Stimulated activated CD8-positive, alpha-beta memory T cell treated with anti-CD3 and anti-CD28 coated beads, Interleukin-7, amount 100 ng/mL, for 48 hours (primary cell): ENCODE measurements around the gene ELMO1.
A peak's percentile ranks its signal among the peaks of the same experiment; 100 is the strongest.

ENCODE experiments used
- DNase-seq, 2 donors: peaks; one replicate each; pipeline ENCODE4 v3.0.0-alpha.2; 2020; ENCODE audit warnings: low read depth in 1 of 2; ENCODE audit errors: extremely low read depth in 1 of 2

Gene ELMO1

GRCh38 chr7:37109016-37109683 is 339.5 kb downstream of the ELMO1 start:
- no peak for DNase-seq

DNA sequence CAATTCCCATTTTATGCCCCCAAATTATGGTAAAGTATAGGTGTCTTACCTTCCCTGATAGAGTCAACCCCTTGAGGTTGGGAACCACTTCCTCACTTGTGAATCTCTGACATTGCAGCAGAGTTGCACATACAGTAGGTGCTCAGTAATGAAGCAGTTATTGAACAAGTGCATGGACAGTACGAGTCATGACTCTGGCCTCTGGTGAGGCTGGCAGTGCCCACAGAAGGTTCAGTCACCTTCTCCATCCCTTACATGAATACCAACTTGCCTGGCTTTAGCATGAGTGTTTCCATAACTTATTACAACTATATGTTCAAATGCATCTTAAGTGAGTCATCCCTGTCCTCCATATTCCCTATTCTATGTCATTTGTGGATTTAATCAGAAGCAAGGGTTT is 340.0 kb downstream of the ELMO1 start:
- DNase-seq = peak in 1 of 2 donors; percentile 2

- no peak for DNase-seq
These were observed 341.5 kb downstream of the ELMO1 start for GRCh38 chr7:37107047-37107750.

- DNase-seq = no peak
These were observed 342.9 kb downstream of the ELMO1 start for GRCh38 chr7:37105762-37106161.

DNA sequence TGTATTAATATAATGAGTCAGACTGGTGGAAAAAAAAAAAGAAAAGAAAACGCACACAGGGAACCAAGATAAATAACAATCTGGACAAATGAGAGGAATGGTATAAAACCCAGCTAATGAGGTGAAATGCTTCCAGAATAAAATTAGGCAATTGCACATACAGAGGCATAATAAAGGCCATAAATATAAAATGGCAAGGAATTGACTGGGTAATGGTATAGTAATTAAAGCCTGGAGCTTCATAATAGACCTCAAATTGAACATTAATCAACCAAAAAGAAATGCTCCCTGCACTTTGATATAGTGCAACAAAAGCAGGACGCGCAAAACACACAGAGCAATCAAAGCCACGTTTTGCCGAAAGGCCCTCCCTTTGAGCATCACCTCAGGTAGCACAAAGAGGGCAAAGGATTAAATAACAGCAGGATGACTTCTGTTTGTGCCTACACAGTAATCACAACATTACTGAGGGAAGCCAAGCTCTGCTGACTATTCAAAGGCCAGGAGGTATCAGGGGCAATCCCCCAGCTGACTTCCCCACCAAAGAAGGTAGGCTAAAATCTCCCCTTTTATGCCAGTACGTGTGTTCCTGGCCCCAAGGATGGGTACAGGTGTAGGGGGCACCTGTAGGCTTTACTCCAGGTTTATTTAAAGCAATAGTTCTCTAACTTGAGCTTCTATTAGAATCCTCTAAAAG is 343.7 kb downstream of the ELMO1 start:
- no peak for DNase-seq

GRCh38 chr7:37102518-37103137 is 346.0 kb downstream of the ELMO1 start:
- DNase-seq = no peak

DNA sequence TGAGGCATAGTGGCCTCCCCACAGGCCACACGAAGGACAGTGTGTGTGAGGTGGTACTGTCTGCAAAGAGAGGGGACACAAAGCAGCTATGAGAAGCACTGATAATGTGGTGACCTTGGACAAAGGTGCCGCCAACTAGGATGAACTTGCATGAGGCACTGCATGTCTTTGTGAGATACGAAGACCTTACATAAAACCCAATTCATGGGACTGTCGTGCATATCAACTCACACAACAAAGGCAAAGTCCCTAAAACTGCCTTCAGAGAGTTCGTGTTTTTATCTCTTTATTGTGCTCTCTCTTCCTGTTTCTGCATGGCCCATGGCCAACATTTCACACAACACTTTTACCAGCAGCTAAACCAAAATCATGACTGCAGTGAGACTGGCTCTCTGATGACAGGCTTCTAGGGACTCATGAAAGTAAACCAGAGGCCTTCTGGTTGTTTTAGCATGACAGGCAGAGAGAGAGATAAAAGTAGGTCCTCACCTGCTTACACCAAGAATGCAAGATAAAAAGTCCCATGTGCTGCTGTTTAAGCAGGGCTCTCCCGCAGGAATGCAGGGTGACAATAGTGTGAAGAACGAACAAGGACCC is 347.8 kb downstream of the ELMO1 start:
- no peak for DNase-seq

DNA sequence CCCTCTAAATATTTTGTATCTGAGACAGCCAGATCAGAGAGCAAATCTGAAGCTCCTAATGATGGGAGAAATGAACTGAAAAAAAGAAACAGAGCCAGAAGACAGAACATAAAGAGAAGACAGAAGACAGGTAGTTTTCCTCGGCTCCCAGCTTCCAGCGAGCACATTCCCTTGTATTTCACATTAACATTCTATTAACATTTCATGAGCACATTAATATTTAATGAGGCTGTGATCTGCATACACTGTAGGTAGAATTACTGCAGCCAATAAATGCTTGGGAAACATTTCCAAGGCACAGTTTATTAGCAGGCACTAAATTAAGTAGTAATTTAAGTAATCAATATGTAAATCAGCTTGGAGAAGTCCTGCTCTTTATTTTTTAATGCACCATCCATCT is 349.9 kb downstream of the ELMO1 start:
- no peak for DNase-seq

- DNase-seq = no peak
These were observed 350.7 kb downstream of the ELMO1 start for GRCh38 chr7:37097983-37098382.

DNA sequence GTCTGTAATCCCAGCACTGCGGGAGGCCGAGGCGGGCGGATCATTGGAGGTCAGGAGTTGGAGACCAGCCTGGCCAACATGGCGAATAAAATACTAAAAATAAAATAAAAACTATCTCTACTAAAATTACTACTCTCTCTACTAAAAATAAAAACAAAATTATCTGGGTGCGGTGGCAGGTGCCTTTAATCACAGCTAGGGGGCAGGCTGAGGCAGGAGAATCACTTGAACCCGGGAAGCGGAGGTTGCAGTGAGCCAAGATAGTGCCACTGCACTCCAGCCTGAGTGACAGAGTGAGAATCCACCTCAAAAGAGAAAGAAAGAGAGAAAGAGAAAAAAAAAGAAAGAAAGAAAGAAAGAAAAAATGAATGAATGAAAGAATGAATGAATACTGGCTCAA is 351.4 kb downstream of the ELMO1 start:
- no peak for DNase-seq

DNA sequence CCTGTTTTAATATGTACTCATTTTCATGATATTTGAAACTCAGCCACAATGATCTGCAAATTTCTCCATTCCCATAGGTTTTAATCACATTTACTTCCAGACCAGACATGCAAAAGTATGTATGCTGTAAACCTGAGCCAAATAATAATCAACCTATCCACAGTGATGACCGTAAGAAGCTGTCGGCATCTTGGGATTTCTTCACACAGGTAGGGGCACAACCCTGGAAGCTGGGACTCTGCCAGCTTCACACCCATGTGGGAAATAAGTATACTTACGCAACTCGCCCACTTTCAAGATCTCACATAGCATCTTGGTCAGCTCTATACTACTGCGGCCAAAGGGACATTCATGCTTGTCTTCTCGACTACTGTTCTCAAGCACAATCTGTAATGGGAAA is 352.3 kb downstream of the ELMO1 start:
- DNase-seq = no peak

GRCh38 chr7:37095122-37095521 is 353.5 kb downstream of the ELMO1 start:
- no peak for DNase-seq

GRCh38 chr7:37093257-37093656 is 355.4 kb downstream of the ELMO1 start:
- DNase-seq = no peak

GRCh38 chr7:37092548-37092947 is 356.1 kb downstream of the ELMO1 start:
- DNase-seq = no peak

- no peak for DNase-seq
These were observed 358.7 kb downstream of the ELMO1 start for GRCh38 chr7:37089972-37090371.

DNA sequence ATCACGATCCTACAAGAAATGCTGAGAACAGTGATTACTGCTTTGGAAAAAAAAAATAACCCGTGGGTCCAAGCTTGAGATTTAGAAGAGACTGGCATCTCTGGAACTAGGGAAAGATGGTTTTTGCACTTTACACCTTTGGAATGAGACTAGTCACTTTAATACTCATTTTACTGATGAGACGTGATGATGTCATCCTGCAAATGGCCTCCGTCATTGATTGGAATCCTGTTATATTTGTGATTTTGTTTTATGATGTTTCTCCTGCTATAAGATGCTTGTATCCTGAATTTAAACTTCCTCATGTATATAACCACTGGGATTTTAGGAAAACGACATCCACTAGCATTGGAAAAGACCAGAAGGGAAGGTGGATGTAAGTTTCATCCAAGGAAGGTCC is 363.1 kb downstream of the ELMO1 start:
- DNase-seq = no peak

DNA sequence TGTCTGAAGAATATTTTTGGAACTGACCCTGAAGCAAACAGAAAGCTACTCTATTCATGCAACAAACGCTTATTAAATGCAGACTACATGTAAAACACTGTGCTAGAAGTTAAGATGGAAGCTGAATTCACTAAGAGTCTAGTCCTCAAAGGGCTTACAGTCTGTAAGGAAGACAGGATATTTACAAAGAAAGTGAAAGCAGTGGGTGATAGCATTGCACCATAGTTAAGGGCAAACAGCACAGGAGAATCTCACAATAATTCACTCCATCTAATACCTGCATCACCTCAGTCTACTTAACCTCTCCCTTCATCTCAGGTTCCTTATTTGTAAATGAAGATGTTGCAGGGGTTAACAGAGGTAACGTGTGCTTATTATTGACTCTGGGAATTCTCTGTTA is 364.4 kb downstream of the ELMO1 start:
- DNase-seq = no peak

- no peak for DNase-seq
These were observed 365.2 kb downstream of the ELMO1 start for GRCh38 chr7:37083311-37084096.

- DNase-seq = peak in 1 of 2 donors; percentile 25
These were observed 367.2 kb downstream of the ELMO1 start for GRCh38 chr7:37081436-37081835.

DNA sequence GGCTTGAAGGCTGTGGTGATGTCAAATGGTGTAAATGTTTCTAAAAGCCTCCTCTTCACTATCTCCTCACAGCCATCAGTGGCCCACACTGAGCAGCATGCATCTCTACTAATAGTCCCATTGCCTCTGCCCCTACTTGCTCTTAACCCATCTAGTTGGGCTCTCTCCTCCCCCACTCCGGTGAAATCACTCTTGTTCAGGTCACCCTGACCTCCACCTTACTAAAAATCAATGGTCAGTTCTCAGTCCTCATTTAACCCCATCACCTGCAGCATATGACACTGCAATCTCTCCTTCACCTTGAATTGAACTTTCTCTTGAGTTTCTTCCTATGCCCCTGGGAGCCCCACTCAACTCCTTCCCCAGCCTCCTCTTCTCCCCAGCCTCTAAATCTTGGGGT is 369.2 kb downstream of the ELMO1 start:
- DNase-seq = no peak
